Stimulated activated CD4-positive, alpha-beta T cell treated with anti-CD3 and anti-CD28 coated beads, Interleukin-1b, Interleukin-23, amount 100 ng/mL, for 4 hours (primary cell): ENCODE measurements around the gene VIT.

Source experiments
- DNase-seq, 2 donors: peaks; one replicate each; pipeline ENCODE4 v3.0.0-alpha.2; 2020; ENCODE audit warnings: low read depth in 2 of 2

Gene VIT

GRCh38 chr2:36769106-36769505 is 72.6 kb downstream of the VIT start:
- no peak for DNase-seq

GRCh38 chr2:36770542-36771287 is 74.2 kb downstream of the VIT start:
- peak; percentile 7 to 11 for DNase-seq

DNA sequence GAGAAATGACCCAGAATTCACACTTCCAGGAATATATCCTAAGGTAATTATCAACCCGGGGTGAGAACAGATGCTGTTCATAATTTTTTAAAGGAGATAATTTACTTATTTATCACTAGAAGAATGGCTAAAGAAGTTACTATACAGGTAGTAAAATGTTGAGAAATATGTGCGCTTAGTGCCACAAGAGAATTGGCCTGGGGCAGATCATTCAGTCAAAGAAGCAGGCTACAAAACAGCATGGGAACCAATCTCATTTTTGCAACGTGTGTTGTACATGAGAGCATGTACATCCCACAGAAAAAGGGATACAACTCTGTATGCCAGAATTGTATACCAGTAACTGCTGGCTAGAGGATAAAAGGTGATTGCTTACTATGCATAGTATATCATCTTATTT is 75.2 kb downstream of the VIT start:
- no peak for DNase-seq

DNA sequence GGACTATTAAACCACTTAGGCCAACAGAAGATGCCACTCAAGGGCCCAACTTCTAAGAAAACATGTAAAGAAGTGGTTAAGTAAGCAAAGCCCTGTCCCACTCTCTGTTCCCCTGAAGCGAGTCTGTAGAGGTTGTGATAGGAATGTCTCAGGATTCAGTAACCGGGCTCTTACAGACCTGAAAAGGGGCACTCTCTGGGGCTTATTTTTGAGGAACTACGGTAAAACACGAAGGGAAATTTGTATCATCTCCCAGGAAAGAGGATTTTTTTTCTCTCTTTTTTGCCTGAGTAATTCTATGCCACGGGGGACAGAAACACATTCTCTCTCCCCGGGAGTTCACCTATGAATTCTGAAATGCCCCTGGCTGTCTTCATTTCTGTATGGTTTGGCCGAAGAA is 77.4 kb downstream of the VIT start:
- DNase-seq = no peak

DNA sequence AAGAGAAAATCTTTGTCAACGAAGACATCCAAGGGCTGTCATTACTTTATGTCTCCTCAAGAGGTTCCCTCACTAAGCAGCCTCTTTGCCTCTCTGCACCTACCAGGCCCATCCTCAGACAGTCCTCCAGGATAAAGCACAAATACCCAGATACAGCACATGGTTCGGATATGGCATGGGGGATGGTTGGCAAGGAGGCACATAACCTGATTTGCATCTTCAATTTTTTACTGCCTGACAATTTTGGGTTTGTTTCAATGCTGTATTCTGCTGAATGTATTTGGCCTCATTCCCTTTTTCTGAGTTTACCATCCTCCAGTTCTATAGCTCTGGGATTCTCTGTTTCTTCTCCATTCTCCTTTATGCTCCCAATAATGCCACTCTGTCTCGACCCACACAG is 78.8 kb downstream of the VIT start:
- no peak for DNase-seq

- DNase-seq = no peak
Measured at GRCh38 chr2:36775806-36776205, 79.3 kb downstream of the VIT start.

DNA sequence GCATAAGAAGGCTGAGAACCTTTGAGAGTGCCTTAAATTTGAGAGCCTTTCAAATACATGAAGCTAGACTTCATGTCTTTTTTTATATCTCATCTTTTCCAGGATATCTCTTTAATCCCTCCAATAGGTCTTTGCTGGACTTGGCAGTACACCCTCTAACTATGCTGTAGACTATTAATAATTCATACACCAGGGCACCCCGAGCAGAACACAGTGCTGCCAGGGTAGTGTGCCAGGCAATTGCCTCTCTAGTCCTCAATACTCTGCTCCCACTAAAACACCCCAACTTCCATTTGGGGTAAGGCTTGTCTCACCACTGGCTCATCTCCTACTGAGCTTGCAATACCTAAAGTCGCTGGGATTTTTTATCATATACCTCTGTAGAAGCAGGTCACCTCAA is 80.8 kb downstream of the VIT start:
- DNase-seq = no peak

DNA sequence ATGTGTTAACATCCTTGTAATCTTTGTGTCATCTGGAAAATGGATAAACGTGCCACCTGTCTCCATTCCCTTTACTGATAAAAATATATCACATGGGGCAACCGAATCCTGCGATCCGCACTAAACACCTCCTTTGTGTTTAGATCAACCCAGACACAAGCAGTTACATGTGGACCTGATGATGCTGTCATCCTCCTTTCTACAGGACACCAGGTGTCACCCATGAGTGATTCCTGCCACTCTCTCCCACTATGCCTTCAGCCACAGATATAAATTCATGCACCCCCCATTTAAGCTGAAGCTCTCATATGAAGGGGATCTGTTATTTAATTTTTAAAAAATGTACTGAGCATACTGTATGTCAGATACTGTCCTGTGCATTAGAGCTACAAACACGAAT is 81.3 kb downstream of the VIT start:
- no peak for DNase-seq

DNA sequence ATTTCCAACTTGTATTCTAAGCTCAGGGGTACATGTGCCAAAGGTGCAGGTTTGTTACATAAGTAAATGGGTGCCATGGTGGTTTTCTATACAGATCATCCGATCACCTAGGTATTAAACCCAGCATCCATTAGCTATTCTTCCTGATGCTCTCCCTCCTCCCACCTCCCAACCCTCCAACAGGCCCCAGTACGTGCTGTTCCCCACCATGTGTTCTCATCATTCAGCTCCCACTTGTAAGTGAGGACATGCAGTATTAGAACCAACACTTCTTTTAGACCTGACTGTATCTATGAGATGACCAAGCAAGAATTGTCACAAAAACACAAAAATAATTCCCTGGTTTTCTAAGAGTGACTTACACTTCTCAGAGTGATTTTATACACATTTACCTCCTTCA is 83.0 kb downstream of the VIT start:
- no peak for DNase-seq

- peak in 1 of 2 donors; percentile 8 for DNase-seq
Measured at GRCh38 chr2:36780231-36780839, 83.8 kb downstream of the VIT start.

DNA sequence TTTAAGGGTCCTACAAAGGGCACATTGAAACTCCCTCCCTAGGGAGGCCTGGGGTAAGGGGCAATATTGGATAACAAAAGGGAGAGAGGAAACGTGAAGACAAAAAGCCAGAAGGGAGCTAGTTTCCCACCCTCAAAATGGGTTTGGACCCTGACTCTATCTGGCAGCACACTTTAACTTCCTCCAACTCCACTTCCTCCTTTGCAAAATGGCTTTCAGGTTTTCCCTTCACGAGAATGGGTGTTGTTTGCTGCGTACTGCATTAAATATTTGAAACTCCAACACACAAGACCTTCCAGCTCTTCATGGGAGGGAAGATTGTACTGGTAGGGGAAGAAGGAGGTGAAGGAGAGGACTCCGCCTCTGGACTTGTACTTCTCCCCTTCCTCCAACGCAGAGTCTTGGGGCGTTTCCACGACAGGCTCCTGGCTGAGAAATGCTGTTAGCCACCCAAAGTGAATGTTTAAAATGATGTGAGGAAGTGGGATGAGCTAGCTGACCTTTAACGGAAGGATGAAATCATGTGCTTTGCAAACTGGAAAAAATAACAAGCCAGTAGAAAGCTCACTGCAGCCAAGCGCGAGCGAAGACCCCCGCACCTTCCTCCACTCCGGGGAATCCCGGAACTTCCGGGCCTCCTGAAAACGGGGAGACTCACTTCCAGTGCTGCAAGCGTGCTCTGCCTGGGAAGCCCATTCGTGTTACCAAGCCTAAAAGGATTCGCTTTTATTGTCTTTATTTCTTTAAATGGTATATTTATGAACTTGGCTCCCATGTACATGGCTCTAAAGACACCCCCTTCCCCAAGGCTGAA is 85.6 kb downstream of the VIT start:
- DNase-seq = no peak

DNA sequence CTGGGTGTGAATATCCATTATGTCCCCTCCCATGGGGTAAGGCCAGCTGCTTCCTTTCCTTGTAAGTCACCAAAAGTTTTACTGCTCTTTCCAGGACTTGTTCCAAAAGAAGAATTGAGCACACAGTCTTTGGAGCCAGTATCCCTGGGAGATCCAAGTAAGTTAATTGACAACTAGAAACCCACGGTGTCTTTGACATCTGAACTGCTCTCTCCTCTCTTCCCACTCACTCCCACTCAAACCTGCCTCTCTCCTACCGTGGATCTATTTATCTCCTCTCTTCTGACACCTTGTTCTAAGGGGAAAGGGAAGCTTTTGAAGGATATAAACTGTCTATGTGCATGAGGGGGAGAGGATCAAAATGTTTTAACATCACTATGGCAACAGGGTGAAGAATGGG is 86.7 kb downstream of the VIT start:
- no peak for DNase-seq

DNA sequence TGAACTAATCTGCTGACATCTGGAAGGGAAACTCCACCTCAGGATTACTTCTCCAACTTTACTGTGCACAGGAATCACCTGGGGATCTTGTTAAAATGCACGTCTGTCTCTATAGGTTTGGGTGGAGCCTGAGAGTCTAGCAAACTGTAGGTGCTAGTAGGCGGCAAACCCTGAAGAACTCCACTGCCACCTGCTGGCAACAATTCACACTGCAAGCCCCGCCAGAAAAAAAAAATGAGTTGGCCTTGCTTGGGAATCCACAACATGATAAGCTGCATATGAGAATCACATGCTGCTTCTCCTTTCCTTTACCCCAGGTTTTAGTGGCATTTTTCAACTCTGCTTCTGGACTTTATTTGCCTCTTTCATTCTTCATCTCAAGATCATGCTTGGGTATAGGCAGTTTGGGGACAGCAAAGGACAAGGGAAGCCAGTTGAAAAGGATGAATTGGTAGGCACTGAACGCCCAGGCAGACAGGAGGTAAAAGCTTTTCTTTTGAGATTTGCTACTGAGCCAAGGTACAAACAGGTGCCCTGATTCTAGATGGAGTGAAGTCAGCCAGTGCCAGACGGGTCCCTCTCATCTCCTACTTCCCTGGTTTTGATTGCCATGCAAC is 88.8 kb downstream of the VIT start:
- peak; percentile 49 to 60 for DNase-seq

DNA sequence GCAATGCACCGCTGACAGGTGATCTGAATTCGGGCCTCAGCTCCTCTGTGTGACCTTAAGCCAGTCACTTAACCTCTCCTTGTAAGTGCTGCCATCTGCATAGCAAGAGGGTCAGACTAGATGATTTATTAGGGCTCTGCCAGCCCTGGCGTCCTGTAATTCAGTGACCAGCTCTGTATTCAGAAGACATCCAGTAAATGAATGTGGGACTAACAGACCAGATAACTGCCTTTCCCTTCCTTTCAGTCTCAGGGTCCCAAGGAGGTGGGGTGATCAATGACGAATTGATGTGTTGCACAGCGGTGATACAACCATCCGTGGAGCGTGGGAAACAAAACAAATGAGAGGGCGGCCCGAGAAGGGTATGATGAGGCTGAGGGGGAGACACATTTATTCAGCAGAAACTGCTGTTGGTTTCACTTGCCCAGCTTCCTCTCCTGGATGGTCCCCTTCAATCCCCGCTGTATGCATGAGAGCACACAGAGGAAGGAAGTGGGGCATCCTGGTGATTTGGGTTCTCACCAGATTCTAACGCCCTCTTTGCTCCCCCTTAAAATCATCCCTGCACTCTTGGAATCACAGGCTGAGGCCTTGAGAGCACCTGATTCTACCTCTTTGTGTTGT is 92.8 kb downstream of the VIT start:
- DNase-seq = no peak

- DNase-seq = no peak
Measured at GRCh38 chr2:36792951-36793350, 96.4 kb downstream of the VIT start.

DNA sequence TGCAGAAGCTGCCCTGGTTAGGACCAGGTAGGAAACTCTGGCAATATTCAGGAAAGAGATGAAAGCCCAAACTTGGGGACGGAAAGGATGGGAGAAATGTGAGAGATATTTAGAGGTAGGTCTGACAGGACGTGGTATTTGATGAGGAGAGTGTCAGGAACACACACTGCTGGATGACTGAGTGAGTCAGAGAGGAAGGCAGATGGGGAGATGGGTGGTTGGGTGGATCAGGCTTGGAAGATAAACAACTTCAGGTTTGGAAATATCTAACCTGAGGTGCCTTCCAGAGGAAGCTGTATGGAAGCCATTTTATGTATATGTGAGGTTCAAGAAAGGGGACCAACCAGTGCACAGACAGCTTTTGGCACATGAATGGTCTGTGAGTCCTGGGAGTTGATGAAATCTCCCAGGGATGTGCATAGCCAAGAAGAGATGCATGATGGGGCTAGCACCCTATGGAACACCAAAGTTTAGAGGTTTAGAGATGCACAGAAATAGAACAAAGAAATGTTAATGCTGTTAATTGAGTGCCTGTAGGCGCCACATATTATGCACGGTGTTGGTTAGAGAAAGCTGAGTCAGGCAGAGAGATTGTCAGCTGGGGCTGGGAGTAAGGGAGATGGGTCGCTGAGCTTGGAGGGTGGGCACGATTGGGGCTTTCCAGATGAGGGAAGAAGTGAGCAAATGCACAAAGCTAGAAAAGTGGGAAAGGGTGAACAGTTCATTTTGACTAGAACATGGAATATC is 101.0 kb downstream of the VIT start:
- DNase-seq = no peak

DNA sequence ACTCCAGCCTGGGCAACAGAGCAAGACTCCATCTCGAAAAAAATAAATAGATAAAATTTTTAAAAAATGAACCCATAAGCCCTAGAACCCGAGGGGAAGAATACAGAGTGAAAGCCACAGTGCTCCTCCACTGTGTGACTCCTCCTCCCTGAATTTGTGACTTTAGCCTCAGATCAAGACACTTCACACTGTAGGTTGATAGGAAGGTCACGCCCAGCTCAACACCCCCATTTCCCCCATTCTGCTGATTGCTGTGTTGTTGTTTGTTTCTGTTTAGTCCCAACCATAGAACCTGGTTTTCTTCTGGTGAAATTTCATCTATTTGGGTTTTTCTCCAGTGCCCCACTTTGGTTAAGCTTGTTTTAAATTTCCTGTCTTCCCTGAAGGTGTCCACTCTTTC is 102.2 kb downstream of the VIT start:
- DNase-seq = no peak

- peak; percentile 15 to 28 for DNase-seq
Measured at GRCh38 chr2:36800381-36800780, 103.9 kb downstream of the VIT start.

DNA sequence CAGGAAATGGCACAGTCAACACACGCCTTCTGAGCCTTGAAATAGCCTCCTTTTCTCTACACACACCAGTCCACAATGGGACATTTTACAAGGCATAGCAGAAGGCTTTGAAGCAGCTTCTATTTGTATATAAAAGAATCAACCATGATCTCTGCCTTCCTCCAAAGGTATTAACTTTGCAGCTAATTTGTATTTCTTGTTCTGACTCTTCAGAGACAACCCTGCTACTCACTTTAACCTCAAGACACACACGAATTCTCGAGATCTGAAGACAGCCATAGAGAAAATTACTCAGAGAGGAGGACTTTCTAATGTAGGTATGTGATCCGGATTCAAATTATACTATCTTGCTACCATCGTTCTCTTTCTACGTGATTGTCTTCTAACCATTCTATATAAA is 104.6 kb downstream of the VIT start:
- no peak for DNase-seq

DNA sequence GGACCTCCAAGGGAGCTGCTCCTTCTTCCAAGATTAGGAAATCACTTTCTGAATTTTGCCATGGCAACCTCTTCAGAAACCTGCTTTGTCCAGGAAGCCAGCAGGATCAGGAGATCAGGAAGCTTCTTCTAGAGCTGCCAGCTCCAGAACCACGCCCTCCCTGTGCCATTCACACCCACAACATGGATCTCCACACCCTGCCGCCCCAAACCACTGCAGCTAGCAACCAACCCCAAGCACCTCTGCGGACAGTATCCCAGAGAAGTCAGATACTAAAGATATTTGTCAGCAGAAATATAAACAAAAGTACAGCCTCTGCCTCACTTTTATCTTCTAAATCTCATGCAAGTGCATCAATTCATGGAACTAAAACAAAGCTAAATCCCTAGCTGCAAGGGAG is 106.4 kb downstream of the VIT start:
- no peak for DNase-seq

GRCh38 chr2:36805635-36806224 is 109.2 kb downstream of the VIT start:
- no peak for DNase-seq
